Stimulated activated CD4-positive, alpha-beta T cell treated with anti-CD3 and anti-CD28 coated beads, Interleukin-1b, Interleukin-23, amount 100 ng/mL, for 1 hour (primary cell): Measurements from ENCODE around the gene MRPL36.
A peak's percentile ranks its signal among the peaks of the same experiment; 100 is the strongest.
"Not testable (repeated sequence)": the region's sequence is repeated elsewhere in the genome, so short reads cannot be mapped to it uniquely, and the experiment has no call there.

ENCODE experiments used
- DNase-seq, 2 donors: peaks; one replicate each; pipeline ENCODE4 v3.0.0-alpha.2; 2020; ENCODE audit warnings: low read depth in 2 of 2

MRPL36 gene

DNA sequence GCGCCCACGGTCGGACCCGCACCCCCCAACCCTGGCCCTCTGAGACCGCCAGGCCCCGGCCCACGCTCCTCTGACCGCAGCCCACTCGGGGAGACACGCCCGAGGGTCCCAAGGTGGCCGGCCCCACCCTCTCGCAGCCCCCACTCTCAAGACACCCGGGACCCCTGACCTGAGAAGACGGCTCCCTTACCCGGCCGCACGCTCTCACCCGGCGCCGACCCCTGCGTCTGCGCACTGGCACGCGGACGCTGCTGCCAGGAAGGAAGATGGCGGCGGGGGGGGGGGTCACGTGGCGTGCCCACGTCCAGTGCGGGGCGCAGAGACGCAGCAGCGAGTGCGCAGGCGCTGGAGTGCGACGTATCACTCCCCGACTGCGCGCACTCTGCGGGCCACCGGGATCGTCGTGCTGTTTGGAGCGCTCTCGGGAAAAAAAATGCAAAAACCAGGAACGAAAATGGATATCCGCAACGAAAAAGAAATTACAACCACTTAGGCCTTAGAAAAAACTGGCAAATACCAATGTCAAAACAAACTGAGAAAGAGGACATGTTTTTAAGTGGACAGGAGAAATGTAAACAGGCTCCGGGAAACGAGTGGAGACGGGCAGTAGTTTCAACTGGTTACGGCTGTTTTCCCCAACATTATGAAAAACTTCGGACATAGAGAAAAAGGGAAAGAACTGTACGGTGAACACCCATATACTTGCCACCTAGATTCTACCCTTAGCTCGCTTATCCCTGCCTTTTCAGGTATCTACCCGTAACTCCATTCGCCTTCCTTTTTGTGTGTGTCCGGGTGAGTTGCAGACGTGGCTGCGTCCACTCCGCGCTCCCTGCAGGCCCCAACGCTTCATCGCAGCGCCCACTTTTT lies at the start of gene MRPL36:
Gene MRPL36 (minus strand): TSS at position 236 of the 870 bp plus-strand sequence. CDS start 902 bp downstream, outside the sequence.
- peak; percentile 82 to 89 for DNase-seq

DNA sequence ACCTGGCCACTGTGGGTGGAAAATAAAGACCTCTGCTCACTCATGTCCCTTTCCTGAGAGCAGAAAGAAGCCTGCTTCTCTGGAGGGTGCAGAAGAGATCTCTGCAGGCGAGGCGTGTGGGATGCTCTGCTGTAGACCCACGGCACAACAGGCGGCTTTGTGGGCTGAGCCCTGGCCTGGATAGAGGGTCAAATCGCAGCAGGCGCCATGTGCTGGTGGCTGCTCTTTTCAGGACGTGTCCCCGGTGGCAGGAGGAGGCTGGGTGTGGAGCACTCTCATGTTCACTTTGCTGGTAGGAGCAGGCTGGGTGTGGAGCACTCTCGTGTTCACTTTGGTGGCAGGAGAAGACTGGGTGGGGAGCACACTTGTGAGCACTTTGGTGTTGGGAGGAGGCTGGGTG lies 48.0 kb upstream of the MRPL36 start:
- DNase-seq = no peak

DNA sequence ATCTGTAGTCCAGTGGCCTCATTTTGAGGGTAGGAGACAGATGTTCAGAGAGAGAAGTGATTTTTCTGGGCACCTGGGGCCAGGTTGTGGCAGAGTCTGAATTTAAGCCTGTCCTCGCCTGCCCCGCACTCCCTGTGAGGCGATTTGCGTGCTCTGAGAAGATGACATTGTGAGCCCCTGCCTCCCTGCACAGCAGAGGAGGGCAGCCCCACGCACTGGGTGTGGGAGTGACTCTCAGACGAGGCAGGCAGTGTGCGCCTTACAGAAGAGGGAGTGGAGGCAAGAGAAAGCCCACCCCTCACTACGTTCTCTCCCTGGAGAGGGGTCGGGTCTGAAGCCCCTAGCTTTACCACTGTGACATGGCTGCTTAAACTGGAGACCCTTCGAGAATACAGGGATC lies 47.4 kb upstream of the MRPL36 start:
- no peak for DNase-seq

DNA sequence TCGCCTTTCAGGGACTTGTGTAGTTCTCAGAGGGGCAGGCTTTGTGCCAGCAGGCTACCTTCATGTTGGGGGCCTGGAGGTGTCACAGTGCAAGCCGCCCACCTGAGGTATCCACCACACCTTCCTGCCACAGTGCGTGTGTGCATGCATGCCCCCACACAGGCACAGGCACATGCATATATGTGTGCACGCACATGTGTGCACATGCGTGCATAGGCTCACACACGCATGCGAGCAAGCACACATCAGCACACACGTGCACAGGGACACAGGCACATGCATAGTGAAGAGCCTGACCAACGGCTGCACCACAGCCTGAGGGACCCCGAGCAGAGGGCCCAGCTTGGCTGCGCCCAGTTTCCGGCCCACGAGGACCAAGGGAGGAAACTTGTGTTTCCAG lies 46.9 kb upstream of the MRPL36 start:
- DNase-seq = no peak

DNA sequence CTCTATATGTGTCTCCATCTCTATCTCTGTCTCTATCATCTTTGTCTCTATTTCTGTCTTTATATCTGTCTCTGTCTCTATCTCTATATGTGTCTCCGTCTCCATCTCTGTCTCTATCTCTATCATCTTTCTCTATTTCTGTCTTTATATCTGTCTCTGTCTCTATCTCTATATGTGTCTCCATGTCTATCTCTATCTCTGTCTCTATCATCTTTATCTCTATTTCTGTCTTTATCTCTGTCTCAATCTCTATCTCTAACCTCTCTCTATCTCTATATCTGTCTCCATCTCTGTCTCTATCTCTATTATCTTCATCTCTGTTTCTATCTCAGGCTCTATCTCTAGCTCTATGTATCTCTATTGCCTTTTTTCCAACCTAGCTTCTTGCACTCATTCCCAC lies 46.1 kb upstream of the MRPL36 start:
- DNase-seq = no peak

DNA sequence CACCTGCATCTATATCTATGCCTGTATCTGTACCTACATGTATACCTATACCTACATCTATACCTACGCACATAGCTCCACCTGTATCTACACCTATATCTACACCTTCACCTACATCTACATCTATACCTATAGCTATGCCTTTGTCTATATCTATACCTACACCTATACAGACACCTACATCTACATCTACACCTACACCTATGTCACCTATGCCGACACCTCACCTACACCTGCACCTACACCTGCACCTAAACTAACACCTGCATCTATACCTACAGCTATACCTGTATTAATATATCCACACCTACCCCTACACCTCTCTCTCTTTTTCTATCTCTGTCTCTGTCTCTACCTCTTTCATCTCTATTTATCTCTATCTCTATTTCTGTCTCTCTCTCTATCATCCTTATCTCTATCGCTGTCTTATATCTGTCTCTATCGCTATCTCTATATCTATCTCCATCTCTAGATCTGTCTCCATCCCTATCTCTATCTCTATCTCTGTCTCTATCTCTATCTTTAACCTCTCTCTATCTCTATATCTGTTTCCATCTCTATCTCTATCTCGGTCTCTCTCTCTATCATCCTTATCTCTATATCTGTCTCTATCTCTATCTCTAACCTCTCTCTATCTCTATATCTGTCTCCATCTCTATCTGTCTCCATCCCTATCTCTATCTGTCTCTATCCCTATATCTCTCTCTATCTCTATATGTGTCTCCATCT lies 45.2 kb upstream of the MRPL36 start:
- DNase-seq = no peak

DNA sequence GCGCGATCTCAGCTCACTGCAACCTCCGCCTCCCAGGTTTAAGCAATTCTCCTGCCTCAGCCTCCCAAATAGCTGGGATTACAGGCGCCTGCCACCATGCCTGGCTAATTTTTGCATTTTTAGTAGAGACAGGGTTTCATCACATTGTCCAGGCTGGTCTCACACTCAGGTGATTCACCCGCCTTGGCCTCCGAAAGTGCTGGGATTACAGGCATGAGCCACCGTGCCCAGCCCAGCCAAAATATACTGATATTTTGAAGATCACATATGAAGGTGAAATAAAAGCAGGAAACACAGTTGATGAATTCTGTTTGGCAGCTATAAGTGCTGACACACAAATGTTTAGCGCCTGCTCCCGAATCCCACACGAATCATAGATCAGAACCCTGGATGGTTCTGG lies 44.1 kb upstream of the MRPL36 start:
- DNase-seq = not testable (repeated sequence)

DNA sequence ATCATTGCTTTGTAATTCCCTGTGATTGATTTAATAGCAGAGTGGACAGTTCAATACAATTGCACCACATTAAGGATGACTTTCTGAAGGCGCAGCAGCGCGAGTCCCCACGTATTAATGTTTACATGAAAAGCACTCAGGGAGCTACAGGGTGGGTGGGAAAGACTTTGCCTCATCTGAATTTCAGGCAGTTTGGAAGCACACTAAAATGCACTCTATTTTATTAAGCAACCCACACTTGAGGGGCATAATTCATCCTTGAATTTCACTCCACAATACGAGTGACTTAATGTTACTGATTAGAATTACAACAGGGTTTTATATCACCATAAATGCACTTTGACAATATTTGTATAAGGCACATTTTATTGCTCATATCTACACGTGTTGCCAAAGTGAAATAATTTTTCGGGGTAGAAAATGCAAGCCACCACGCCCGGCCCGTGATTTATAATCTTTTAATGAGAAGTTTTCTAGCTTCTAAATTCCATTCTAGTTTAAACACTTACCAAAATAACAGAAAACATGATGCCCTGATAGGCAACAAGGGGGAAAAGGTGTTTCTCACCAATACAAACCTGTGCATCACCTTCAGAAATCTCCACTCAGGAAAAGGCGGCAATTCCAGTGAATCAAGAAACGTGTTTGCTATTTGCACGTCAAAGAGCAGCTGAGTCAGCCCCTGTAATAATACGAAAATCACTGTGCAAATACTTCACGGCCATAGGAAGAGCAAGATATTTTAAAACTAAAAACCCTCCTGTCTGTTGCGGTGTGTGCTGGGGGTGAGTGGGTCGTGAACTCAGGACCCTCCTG lies 42.6 kb upstream of the MRPL36 start:
- no peak for DNase-seq

DNA sequence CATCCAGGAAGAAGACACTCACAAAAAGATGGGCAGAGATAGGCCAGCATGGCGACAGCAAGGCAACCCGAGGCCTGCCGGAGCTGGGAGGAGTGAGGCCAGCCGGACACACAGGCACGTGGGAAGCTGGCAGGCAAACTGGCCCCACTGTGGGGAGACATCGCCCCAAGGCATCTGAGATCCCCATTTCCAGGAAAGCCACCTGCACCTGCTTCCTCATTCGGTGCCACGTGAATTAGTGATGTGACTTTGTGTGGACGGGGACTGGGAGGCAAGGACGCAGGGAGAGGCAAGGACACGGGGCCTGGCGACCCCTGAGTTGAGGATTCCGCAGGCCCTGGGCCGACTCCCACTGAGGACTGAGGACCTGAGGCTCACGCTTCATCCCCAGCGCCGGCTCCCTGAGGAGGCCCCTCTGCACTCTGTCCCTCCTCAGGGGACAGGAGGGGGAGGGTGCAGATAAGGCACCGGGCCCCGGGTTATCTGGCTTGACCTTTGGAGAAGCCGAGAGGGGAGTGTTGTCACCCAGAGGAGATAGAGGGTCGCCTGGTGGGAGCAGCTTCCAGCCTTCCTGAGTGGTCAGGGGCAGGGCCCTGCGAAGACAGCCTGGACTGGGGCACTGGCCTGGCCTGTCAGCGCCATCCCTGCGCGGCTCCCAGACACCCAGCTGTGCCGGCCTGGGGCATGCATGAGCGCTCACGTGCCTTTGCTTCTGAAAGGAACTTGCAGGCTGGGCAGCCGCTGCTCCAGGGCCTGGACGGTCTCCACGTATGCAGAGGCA lies 41.3 kb upstream of the MRPL36 start:
- no peak for DNase-seq

DNA sequence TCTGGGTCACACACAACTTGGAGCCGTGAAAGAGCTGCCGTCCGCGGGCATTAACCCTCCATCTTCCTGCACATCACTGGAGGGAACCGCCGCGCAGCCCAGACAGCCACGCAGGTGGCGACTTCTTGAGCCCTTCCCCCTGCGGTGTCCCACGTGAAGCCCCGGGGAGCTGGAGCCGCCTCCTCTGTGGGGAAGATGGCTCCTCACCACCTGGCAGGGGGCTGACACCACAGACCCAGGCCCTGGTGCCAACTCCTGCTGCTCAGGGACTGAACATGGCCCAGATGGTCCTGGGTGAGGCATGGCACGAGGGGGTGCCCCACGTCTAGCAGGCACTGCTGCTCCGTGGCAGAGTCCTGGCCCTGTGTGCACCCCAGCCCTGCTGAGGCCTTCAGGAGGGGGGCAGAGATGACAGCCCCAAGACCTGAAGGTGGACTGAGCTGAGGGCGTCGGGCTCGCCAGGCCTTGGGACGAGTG lies 40.5 kb upstream of the MRPL36 start:
- no peak for DNase-seq

DNA sequence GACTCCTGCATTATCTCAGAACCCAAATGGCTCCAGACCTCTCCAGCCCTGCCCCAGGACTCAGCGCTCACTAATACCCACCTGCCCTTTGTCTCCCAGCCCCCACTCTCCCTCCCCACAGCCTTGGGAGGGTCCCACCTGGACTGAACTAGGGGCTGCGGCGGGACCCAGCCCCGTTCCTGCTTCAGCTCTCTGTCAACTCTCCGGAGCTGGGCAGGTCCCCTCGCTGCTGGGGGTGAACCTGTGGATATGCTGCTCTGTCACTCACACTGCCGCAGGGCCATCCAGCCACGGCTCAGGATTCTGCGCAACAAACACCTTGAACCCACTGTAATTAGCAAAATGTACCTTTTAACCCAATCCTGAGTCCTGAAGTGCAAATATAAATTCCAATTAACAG lies 38.4 kb upstream of the MRPL36 start:
- DNase-seq = no peak

DNA sequence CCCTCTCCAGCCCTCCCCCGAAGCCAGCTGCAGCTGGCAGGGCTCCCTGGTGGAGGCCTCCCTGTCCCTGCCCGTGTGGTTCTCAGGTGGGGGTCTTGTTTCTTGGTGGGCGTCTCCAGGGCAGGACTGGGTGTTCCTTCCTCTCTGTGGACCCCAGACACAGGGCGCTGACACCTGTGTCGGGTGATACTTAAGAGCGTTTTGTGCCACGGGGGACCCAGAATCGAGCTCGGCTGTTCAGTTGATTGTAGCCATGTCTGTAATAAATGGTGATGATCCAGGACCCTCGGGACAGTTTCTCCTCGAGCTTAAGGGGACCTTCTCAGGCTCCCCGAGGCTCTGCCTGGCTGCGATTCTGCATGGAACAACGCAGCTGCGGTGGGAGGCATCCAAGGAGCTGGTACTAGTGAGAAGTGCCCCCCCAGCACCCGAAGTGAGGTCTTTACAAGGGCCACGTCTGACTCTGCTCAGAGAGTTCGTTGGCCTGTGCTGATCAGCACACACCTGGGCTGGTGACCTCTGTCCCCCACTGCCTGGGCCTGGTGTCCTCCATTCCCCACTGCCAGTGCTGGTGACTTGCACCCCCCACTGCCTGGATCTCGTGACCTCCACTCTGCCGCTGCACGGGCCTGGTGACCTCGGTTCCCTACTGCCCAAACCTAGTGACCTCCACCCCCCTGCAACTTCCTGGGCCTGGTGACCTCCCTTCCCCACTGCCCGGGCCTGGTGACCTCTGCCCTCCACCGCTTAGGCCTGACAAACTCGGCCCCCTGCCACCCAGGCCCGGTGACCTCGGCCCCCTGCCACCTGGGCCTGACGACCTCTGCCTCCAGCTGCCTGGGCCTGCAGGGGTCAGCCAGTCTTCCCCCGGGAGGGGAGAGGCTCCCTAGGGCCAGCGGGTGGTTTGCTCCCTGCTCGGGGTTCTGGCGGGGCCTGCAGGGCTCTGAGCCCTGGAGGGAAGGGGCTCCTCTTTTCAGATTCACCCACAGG lies 37.5 kb upstream of the MRPL36 start:
- no peak for DNase-seq

DNA sequence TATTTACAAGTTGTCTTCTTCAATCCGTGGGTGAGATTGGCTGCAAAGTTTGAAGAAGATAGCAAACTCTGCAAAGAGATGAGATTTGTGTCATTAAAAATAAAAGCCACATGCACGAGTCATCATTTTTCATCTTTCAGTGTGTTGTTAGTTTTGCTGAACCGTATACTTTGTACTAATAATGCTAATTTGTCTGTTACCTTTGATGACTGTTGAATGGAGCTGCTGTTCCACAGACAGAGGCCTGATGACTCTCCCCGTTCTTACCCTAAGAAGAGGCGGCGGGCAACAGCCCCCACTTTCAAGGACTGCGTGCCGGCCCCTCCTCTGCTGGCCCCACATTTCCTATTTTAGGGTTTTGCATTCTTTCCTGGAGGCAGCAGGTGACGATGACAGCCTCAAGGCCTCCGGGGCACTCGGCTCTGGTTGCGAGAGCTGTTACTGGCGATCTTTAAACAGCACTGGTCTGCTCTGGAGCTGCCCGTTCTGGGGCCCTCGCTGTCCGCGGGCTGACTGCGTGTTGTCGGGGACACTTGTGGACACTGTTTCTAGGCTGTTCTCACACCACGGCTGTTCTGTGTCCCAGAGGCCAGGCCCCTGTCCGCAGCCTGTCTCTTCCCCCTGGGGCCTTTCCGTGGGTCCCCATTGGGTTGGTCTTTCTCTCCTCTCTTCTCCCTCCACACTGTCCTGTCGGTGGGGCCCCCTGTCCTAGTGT lies 36.7 kb upstream of the MRPL36 start:
- DNase-seq = no peak

DNA sequence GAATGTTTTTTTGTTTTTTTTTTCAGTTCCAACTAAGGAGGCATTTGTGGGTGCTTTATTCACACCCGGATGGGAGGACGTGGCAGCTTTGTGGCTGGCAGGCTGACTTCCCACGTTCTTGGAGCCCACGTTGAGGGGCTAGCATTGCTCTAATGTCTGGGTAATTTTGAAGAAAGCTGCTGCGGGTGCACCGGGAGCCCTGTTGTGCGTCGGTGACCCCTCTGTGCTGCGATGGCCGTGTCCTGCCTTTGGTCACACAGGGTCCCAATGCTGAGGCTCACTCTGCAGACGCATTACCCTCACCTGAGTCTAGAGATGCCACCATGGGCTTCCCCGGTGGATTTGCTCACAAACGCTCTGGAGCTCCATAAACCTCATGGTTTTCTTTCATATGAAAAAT lies 35.8 kb upstream of the MRPL36 start:
- DNase-seq = no peak

DNA sequence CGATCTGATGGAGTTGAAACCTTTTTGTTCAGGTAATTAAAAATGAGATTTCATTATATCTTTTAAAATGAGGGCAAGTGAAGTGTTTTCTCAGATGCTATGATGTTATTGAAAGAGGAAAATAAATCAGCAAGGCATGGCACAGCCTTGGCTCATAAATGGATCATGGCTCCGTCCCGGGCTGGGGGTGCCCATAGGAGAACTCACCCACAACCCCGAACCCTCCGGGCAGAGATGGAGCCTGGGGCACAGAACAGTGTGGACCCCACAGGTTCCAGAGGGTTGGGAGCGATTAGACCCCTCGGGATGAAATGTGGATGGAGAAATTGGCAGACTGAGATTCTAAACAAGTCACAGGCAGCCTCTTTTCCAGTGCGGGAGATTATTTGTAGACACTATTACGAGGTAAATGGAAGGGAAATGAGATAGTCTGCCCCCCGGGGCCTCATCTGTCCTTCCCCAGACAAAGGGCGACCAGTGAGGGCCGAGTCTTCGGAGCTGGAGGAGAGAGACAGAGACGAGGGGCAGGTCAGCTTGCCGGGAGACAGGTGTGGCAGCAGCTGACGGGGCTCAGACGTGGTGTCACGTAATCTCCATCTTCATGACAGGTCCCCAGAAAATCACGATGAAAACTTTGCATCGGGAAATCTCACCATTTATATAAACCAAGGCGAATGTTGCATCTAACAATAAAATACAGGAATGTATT lies 35.2 kb upstream of the MRPL36 start:
- no peak for DNase-seq

DNA sequence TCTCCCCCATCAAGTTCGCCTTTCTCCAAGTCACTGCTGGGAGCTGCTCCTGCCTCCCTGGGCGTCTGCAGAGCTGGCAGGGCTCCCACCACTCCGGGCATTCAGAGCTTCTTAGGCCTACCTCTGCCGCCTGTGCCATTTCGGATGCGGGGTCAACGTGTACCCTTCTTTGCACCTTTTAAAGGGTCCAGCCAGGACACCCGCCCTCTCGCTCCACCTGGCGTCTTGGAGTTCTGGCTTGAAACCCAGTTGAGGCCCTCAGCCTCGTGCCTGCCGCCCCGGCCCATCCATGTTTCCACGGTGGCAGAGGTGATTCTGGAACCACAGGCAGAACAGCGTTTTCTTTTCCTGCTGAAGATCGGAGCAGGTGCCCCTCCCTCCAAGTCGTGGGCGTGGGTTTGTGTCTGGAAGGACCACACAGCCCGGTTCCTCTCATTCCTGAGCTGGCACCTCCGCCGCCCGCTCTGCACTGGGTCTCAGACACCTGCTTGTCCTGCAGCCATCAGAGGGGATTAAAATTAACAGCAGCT lies 34.5 kb upstream of the MRPL36 start:
- DNase-seq = no peak

DNA sequence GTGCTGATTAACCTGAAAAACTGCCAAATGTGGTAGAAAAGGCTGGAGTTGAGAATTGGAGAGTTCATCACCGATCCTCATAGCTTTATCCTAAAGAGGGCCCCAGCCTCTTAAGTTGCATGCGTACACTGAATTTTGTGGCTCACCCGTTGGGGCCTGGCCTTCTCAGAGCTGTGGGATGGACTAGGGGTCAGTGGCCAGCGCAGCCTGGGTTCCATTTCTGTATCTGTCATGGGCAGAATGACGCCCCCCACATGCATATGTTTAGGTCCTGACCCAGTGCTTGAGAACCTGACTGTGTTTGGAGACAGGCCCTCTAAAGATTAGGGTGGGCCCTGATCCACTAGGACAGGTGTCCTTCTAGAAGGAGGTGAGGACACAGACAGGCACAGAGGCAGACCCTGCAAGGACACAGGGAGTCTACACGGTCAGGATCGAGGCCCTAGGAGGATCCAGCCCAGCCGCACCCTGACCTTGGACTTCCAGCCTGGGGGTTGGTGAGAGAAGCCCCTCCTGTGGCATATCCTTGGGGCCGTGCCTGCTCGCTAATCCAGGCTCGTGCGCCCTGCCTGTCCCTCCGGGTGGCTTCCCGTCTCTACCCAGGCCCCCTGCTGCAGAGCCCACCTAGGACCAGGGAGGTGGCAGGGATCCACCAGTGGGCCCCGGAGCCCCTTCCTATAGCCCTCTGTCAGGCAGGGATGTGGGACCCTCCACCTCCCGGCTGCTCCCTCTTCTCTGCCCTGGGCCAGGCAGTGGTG lies 33.8 kb upstream of the MRPL36 start:
- no peak for DNase-seq
